Neural cell (in vitro differentiated cells): Measurements from ENCODE around the gene CTTNBP2NL. TPM values are rescaled to one million over a fixed set of nuclear protein-coding genes. Genes with fewer than 3 reads are reported as not detected.

Experiments
- H2AFZ ChIP-seq: fragments of 200-600, 300-800 bp; sonication (generic), shearing (Covaris generic); 2 replicates; pipeline ENCODE4 v1.6.0; 2014; ENCODE audit warnings: low read depth, mild to moderate bottlenecking, antibody characterized with exemption, low read length, moderate library complexity
- H3F3A ChIP-seq: fragments of 200-600 bp; shearing (Covaris generic); 2 replicates; pipeline ENCODE4 v1.6.1; 2016; ENCODE audit warnings: mild to moderate bottlenecking, moderate library complexity, mixed read lengths, antibody characterized with exemption, low read length; ENCODE audit not compliant: insufficient read depth, poor library complexity, severe bottlenecking
- H3K27ac ChIP-seq: fragments of 200-600, 300-800 bp; sonication (generic), shearing (Covaris generic); 2 replicates; pipeline ENCODE4 v1.5.1; 2014; ENCODE audit warnings: mild to moderate bottlenecking, low read length, moderate library complexity
- H3K27me3 ChIP-seq: fragments of 300-800, 200-600 bp; sonication (generic), shearing (Covaris generic); 2 replicates; pipeline ENCODE4 v1.6.0; 2014; ENCODE audit warnings: mild to moderate bottlenecking, low read depth, low read length, moderate library complexity; ENCODE audit not compliant: insufficient read depth
- H3K36me3 ChIP-seq: fragments of 300-800, 200-600 bp; sonication (generic), shearing (Covaris generic); 2 replicates; pipeline ENCODE4 v1.5.1; 2014; ENCODE audit warnings: mild to moderate bottlenecking, antibody characterized with exemption, low read length, moderate library complexity; ENCODE audit not compliant: insufficient read depth
- H3K4me2 ChIP-seq: fragments of 300-800, 200-600 bp; sonication (generic), shearing (Covaris generic); 2 replicates; pipeline ENCODE4 v1.6.0; 2014; ENCODE audit warnings: mild to moderate bottlenecking, low read length
- H3K4me3 ChIP-seq: fragments of 300-800, 200-600 bp; sonication (generic), shearing (Covaris generic); 2 replicates; pipeline ENCODE4 v1.5.1; 2014; ENCODE audit warnings: mild to moderate bottlenecking, low read length, moderate library complexity
- H3K79me2 ChIP-seq: fragments of 200-600 bp; shearing (Covaris generic); replicated peaks from 2 replicates; pipeline ENCODE4 v1.6.0; 2014; ENCODE audit warnings: mild to moderate bottlenecking, low read length, moderate library complexity; ENCODE audit not compliant: insufficient read depth
- H3K9ac ChIP-seq: fragments of 300-800, 200-600 bp; sonication (generic), shearing (Covaris generic); 2 replicates; pipeline ENCODE4 v1.6.1; 2016; ENCODE audit warnings: mild to moderate bottlenecking, low read length, mixed read lengths
- H3K9me2 ChIP-seq: fragments of 200-600 bp; shearing (Covaris generic); 2 replicates; pipeline ENCODE4 v1.6.1; 2016; ENCODE audit warnings: mild to moderate bottlenecking, low read length, mixed read lengths; ENCODE audit not compliant: insufficient read depth
- H3K9me3 ChIP-seq: fragments of 200-600, 300-800 bp; sonication (generic), shearing (Covaris generic); 2 replicates; pipeline ENCODE4 v1.6.1; 2016; ENCODE audit warnings: mild to moderate bottlenecking, mixed run types, low read length, moderate library complexity, mixed read lengths
- H4K20me1 ChIP-seq: fragments of 200-600 bp; shearing (Covaris generic); 2 replicates; pipeline ENCODE4 v1.6.1; 2016; ENCODE audit warnings: mild to moderate bottlenecking, mixed run types; ENCODE audit not compliant: insufficient read depth
- CTCF ChIP-seq: fragments of 450-650 bp; IDR thresholded peaks from 2 replicates; pipeline ENCODE4 v1.5.1; 2014; ENCODE audit warnings: antibody characterized with exemption, mild to moderate bottlenecking, moderate library complexity; ENCODE audit not compliant: poor library complexity, severe bottlenecking
- EP300 ChIP-seq: fragments of 450-650 bp; conservative IDR thresholded peaks from 2 replicates; pipeline ENCODE4 v1.6.1; 2014; ENCODE audit warnings: antibody characterized with exemption, mild to moderate bottlenecking, moderate library complexity; ENCODE audit not compliant: poor library complexity, severe bottlenecking
- EZH2 ChIP-seq: fragments of 200-600, 300-800 bp; shearing (Covaris generic), sonication (generic); IDR thresholded peaks from 2 replicates; pipeline ENCODE4 v1.6.1; 2014; ENCODE audit warnings: antibody characterized with exemption, low read length, borderline replicate concordance, mild to moderate bottlenecking; ENCODE audit not compliant: insufficient read depth, poor library complexity, severe bottlenecking
- MXI1 ChIP-seq: fragments of 450-650 bp; conservative IDR thresholded peaks from 2 replicates; pipeline ENCODE4 v1.6.1; 2014; ENCODE audit warnings: antibody characterized with exemption, mild to moderate bottlenecking; ENCODE audit not compliant: poor library complexity, severe bottlenecking
- POLR2AphosphoS5 ChIP-seq: IDR thresholded peaks from 2 replicates; pipeline ENCODE4 v1.6.1; 2012
- RAD21 ChIP-seq: fragments of 450-650 bp; conservative IDR thresholded peaks from 2 replicates; pipeline ENCODE4 v1.6.1; 2014; ENCODE audit warnings: antibody characterized with exemption, mild to moderate bottlenecking, moderate library complexity
- REST ChIP-seq: IDR thresholded peaks from 2 replicates; pipeline ENCODE4 v1.6.1; 2012; ENCODE audit warnings: borderline replicate concordance
- SMC3 ChIP-seq: fragments of 450-650 bp; conservative IDR thresholded peaks from 2 replicates; pipeline ENCODE4 v1.6.1; 2014; ENCODE audit warnings: antibody characterized with exemption, mild to moderate bottlenecking, moderate library complexity; ENCODE audit not compliant: poor library complexity
- TAF1 ChIP-seq: IDR thresholded peaks from 2 replicates; pipeline ENCODE4 v1.6.1; 2012; ENCODE audit warnings: low read depth
- polyA plus RNA-seq: library from polyadenylated mRNA; depleted of rRNA; stranded (reverse); fragments of >200 nt; gene quantifications from 2 replicates; pipeline ENCODE4 v1.2.3, GENCODE V29; 2014

CTTNBP2NL gene
- polyA plus RNA-seq, 1 donor from 2014 or later, result 11.8 TPM

GRCh38 chr1:112507921-112508277, 111.9 kb downstream of the CTTNBP2NL start:
- Histone ChIP-seq H3K4me3 (peak overlapping the region; percentile 76), H2AFZ (no peak overlapping the region), H3K4me2 (peak overlapping the region; percentile 19), H3K36me3 (no peaks in the 10 kb centered on the region), H4K20me1 (no peaks in the 10 kb centered on the region), H3K79me2 (no peaks in the 10 kb centered on the region), H3K9ac (peak overlapping the region; percentile 7), H3F3A (no peaks in the 10 kb centered on the region), H3K9me3 (no peaks in the 10 kb centered on the region), H3K9me2 (no peaks in the 10 kb centered on the region), H3K27me3 (peaks cover 66% of the 10 kb centered on the region), H3K27ac (no peak overlapping the region)
- TF ChIP-seq EP300, result no peak
- TF ChIP-seq MXI1, result no peak
- TF ChIP-seq POLR2AphosphoS5, result no peak
- TF ChIP-seq CTCF, result no peak
- TF ChIP-seq REST, result no peak
- no peak for TF ChIP-seq RAD21
- TF ChIP-seq SMC3, result no peak
- no peak for TF ChIP-seq EZH2
- TF ChIP-seq TAF1, result no peak

GRCh38 chr1:112508278-112509004, 112.4 kb downstream of the CTTNBP2NL start, which contains the start of gene WNT2B:
Gene WNT2B (plus strand): TSS chr1:112508965. CDS start chr1:112509263, 298 bp downstream.
- peaks cover 60% of the 10 kb centered on the region for H3K27me3 ChIP-seq
- H3K4me3 ChIP-seq, result peak within 1 kb of the TSS; percentile 76
- no peaks in the 10 kb centered on the region for H3K9me3 ChIP-seq
- no peaks in the 10 kb centered on the region for H3K9me2 ChIP-seq
- H3K9ac ChIP-seq, result peak within 1 kb of the TSS; percentile 7
- H3K4me2 ChIP-seq, result peak within 1 kb of the TSS; percentile 35
- TF ChIP-seq MXI1 (peak; percentile 34), EP300 (peak; percentile 18), POLR2AphosphoS5 (no peak)
- no peaks in the 10 kb centered on the region for H3K36me3 ChIP-seq
- peak within 1 kb of the TSS; percentile 33 for H2AFZ ChIP-seq
- no peaks in the 10 kb centered on the region for H4K20me1 ChIP-seq
- H3F3A ChIP-seq, result no peaks in the 10 kb centered on the region
- no peak within 1 kb of the TSS for H3K27ac ChIP-seq
- no peaks in the 10 kb centered on the region for H3K79me2 ChIP-seq
